ENCODE measurements around the gene STXBP3.
A peak's percentile ranks its signal among the peaks of the same experiment; 100 is the strongest.

STXBP3 gene

DNA sequence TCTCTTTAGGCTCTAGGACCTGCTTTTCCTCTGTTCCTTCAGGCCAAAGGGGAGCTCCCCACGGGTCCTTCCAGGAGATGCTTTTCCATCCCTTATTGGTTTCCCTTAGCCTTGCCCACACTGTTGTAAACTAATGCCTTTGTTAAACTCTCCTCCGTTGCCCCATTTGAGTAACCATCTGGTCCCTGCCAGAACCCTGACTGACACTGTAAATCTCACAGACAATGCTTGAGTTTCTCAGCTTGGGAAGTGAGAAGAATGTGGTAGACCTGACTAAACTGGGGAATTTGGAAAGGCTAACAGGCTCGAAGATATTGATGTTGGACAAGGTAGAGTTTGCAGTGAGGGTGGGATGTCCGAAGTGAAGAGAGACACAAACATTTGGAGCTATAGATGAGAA, 99.0 kb downstream of the STXBP3 start:
- no peak for DNase-seq

DNA sequence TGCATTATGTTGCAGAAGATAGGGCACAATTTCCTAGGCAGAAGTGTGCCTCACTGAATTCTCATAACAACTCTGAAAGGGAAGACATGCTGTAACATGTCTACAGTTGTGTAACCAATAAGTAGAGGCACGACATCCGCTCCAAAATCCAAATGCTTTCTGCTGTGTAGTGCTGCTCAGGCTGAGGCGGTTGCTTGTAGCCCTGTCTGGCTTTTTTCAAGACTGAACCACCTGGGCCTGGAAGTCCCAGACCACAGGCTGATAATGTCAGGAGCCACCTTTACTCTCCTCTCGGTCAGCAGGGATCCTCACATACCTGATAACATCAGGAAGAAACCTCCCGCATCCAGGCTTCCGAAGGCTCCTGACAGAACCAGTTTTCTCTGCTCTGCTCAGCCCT, 99.5 kb downstream of the STXBP3 start:
- no peak for DNase-seq

DNA sequence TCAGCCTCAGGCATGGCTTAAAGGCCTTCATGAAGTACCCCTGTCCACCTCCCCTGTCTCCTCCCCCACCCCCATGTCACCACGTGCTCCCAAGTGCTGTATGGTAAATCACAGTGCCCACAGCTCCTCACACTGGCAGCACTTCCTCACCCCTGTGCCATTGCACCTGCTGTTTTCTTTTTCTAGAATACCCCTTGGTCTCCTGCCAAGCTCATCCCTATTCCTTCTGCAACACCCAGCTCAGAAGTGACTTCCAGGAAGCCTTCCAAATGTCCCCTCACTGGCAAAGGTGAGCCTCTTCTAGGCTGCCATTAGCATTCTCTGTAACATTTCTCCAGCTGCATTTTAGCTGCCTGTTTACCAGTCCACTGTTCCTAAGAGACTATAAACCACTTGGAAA, 101.0 kb downstream of the STXBP3 start:
- DNase-seq, result peak; percentile 19

DNA sequence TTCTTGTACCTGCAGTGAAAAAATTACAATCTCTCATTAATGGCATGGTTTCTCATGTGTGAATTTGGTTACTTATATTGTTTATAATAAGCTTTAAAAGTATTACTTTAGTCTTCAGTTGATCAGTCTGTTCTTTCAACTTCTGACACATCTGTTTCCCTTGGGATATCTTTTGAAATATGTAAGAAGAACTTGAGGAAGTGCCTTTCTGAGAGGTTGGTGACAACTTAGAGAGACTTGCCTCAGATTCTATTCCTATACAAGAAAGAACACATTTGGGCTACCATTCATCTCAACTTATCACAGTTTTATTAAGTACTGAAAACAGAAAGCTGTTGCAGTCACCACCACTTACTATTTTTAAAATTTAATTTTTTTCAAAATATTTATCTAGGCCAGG, 102.3 kb downstream of the STXBP3 start:
- no peak for DNase-seq

DNA sequence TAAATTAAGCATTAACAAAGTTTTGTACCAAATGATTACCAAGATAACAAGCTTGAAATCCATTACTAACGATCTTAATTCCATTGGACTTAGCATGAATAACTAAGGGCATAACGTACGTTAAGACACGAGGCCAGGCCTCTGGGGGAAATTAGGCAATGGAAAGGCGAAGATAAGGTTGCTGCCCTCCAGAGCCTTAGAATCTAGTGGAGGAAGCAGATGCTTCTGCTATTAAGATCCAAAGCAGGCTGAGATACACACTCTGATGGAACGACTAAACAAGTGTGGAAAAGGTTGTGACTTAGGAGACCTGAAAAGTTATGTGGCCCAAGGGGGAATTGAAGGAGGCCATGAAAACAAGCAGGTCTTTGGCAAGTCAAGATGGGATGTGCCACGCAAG, 104.5 kb downstream of the STXBP3 start:
- no peak for DNase-seq

DNA sequence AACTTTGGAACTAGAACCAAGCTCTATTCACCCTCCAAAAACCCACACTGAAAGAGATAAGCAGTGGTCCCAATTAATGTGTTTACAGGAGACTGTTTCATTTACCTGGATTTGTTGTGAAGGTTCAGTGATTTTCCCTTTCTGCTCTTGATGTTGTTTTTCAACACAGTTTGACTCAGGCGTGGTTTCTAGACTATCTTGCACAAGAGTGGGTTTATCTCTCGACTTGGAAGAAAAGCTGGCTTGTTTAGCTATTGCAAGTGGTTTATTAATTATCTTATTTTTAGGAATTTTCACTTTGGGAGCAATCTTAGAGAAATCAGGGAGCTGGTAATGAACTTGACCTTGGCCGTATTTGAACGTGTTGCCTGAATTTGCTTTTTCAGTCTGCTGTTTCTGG, 105.1 kb downstream of the STXBP3 start:
- DNase-seq, result no peak

DNA sequence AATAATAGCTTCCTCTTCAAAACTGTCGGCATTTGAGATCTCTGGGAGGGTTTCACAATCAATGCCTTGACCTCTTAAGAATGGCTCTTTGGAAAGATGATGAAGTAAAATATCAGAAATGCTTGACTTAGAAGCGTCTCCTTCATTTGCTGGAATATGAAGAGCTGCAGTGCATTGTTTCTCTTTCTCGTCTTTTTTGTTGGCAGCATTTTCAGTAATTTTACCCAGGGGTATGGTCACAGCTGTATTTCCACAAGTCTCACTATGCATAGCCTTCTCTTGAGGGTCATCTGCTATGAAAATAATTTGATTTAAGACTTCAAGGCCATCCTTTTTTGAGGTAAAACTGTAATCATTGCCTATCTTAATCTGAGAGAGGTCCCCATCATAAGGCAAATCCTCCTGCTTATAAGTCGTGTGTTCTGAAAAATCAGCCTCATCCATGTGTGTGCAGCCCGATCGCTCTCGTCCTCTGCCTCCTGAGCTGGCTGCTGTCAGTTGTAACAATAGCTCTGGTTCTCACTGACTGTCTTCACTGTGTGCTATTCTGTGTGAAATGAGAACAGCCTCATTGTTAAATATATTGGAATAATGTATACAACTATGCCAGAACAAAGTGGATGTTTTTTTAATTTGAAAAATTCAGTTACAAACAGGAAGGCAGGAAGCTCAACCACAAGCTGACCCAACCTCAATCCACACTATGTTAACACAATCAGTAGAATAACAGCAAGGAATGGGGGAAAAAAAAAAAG, 105.9 kb downstream of the STXBP3 start:
- no peak for DNase-seq

DNA sequence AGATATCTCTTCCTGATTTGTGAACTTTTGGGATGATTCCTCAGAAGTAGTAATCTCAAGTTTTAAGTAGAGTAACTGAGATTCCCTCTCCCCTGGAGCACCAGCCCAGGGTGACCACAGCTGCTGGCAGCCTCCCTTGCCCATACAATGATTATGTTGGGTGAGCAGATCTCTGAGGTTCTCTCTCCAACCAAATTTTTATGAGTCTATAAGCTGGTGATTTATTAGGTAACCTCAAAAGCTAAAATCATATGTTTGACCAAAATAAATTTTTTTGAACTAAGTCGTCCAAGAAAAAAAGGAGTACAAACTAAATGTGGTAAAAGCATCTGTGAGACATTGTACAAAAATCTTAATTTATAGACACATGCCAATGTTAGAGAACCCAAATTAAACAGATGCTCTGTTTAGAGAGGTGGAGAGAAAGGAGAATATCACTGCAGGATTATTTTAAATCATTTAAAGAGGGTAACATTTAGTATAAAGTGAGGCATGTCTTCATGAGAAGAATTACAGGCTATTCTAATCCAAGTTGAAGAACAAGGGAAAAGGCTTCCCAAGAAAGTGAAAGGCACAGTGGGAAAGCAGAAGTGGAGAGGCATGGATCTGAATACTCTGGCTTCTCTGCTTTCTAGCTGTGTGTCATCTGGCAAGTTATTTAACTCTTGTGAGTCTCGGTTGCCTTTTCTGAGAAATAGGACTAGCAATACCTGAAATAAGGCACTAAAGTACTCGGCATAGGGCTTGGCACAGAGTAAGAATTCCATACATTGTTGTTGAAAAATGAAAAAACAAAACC, 107.9 kb downstream of the STXBP3 start:
- no peak for DNase-seq

DNA sequence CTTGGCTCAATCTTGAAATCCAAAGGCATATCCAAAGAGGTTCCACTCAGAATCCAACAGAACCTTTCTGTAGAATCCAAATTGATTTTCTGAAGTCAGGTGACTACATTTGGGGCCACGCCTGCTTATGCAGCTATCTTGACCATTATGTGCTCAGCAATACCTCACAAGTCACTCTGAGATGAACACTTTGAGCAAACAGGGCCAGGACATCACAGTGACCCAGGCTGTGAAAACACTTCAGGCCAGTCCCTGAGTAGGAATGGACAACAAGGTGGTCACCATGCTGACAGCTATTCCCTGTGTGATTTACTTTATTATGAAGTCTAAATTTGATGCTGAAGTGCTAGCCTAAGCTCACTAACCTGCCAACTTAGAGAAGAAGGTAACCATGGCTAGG, 110.5 kb downstream of the STXBP3 start, which contains the start of gene AKNAD1:
Gene AKNAD1, minus strand, starts transcription at position 101 of the 400 bp plus-strand sequence. CDS start 4,430 bp downstream, outside the sequence.
- no peak for DNase-seq

DNA sequence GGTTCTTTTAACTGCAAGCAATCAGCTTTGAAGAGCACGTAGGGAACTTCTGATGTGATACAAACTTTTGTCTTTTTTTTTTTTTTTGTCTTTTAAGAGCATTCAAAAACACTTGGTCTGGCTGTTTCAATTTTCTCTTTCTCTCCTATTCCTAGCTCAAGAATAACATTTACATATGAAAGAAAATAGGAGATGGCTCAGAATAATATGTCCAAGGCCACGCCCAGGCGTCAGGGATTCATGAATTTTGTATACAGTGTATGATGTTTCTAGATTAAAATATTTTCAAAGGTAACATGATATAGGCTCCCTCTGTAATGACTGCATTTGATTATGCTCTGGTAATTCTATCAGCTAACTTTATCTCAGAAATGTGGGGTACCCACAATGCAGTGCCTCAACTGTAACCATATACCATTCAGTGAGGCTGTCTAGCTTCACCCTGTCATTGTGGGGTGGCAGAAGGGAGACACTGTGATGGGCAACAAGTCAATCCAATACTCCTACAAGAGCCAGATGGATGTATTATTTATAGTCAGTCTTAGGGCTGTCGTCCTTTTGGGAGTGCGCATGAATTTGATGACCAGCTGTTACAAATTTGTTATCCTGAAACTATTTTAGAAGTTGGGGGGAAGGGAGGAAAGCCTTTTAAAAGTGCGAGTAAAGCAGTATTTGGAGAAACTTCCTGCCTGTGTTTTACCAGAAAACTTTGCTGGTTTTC, 111.9 kb downstream of the STXBP3 start:
- no peak for DNase-seq

Data from NCI-H69 (cell line).